HepG2 (cell line): ENCODE measurements around the gene ZNF684. TPM values are rescaled to one million over a fixed set of nuclear protein-coding genes. Genes with fewer than 3 reads are reported as not detected.

Source experiments
- ATRX ChIP-seq: sonication (generic); formaldehyde crosslinking; IDR thresholded peaks from 2 replicates; pipeline ENCODE4 v1.4.0; 2020; ENCODE audit warnings: missing genetic modification reagents, borderline replicate concordance
- CREM ChIP-seq, 2 experiments: sonication (generic) in 1 of 2; formaldehyde crosslinking in 1 of 2; IDR thresholded peaks; 2 replicates each; pipeline versions ENCODE4 v1.4.0 to v1.6.1; 2016 to 2020; ENCODE audit warnings: antibody characterized with exemption in 1 of 2, mild to moderate bottlenecking in 1 of 2, missing genetic modification reagents in 1 of 2
- CTCF ChIP-seq: sonication (generic); formaldehyde crosslinking; IDR thresholded peaks from 2 replicates; pipeline ENCODE4 v1.5.0; 2020; ENCODE audit warnings: mild to moderate bottlenecking, missing genetic modification reagents, moderate library complexity
- ELF3 ChIP-seq: IDR thresholded peaks from 2 replicates; pipeline ENCODE4 v1.6.1; 2016; ENCODE audit warnings: missing genetic modification reagents, missing compliant biosample characterization
- ESRRA ChIP-seq: sonication (generic); formaldehyde crosslinking; IDR thresholded peaks from 2 replicates; pipeline ENCODE4 v1.5.1; 2020; ENCODE audit warnings: mild to moderate bottlenecking, low read depth, missing genetic modification reagents
- ETV6 ChIP-seq: sonication (generic); formaldehyde crosslinking; conservative IDR thresholded peaks from 2 replicates; pipeline ENCODE4 v1.4.0; 2020; ENCODE audit warnings: missing genetic modification reagents
- GATAD1 ChIP-seq: IDR thresholded peaks from 2 replicates; pipeline ENCODE4 v1.6.1; 2016; ENCODE audit warnings: missing genetic modification reagents, missing compliant biosample characterization
- RERE ChIP-seq: IDR thresholded peaks from 2 replicates; pipeline ENCODE4 v1.6.1; 2016; ENCODE audit warnings: low read depth, missing genetic modification reagents, missing compliant biosample characterization
- TIGD3 ChIP-seq: sonication (generic); formaldehyde crosslinking; IDR thresholded peaks from 2 replicates; pipeline ENCODE4 v1.5.1; 2020; ENCODE audit warnings: mild to moderate bottlenecking, missing genetic modification reagents, borderline replicate concordance
- ZNF33A ChIP-seq: sonication (generic); formaldehyde crosslinking; IDR thresholded peaks from 2 replicates; pipeline ENCODE4 v1.5.1; 2020; ENCODE audit warnings: missing genetic modification reagents, mild to moderate bottlenecking, moderate library complexity, borderline replicate concordance
- ZNF446 ChIP-seq: sonication (generic); formaldehyde crosslinking; IDR thresholded peaks from 2 replicates; pipeline ENCODE4 v1.5.0; 2020; ENCODE audit warnings: mild to moderate bottlenecking, missing genetic modification reagents
- ZNF589 ChIP-seq: sonication (generic); formaldehyde crosslinking; conservative IDR thresholded peaks from 2 replicates; pipeline ENCODE4 v1.8.0; 2022; ENCODE audit warnings: mild to moderate bottlenecking, moderate library complexity, missing genetic modification reagents
- ZXDC ChIP-seq: sonication (generic); formaldehyde crosslinking; IDR thresholded peaks from 2 replicates; pipeline ENCODE4 v1.5.0; 2020; ENCODE audit warnings: mild to moderate bottlenecking, missing genetic modification reagents
- polyA plus RNA-seq, 8 experiments: library from polyadenylated mRNA; depleted of rRNA in 3 of 8; stranded (reverse) in 7 of 8; unstranded in 1 of 8; fragments of >200 nt; fragmentation: Illumina TruSeq in 4 of 8; extraction: Trizol in 4 of 8; gene quantifications; 2 replicates each; pipeline versions ENCODE4 v1.2.1 to v1.2.3, GENCODE V29; 2011 to 2016; ENCODE audit warnings: low read depth in 4 of 8, missing spikeins in 1 of 8, mixed read lengths in 1 of 8; ENCODE audit not compliant: insufficient read depth in 1 of 8
- total RNA-seq, 5 experiments: library from RNA; depleted of rRNA; stranded (reverse); fragments of >200 nt; fragmentation: Illumina TruSeq; extraction: Trizol; gene quantifications; 2 replicates each; pipeline ENCODE4 v1.2.3, GENCODE V29; 2016; ENCODE audit warnings: low read depth in 1 of 5

The ZNF684 gene
- total and polyA plus RNA-seq, 2 of the 13 experiments (the other 11 are each of a cell fraction or from before 2014, with no cell fraction given): 6.5 to 15.2 TPM

GRCh38 chr1:40531381-40532061 lies at the start of gene ZNF684 (continued):
- TF ChIP-seq RERE (CRISPR knock-in tag): no peak
- TF ChIP-seq ZNF446 (CRISPR knock-in tag): no peak
- no peak for TF ChIP-seq CTCF (CRISPR knock-in tag)
- no peak for TF ChIP-seq ETV6 (CRISPR knock-in tag)
- TF ChIP-seq ESRRA (CRISPR knock-in tag): peak; percentile 68
- TF ChIP-seq ATRX (CRISPR knock-in tag): no peak
- no peak for TF ChIP-seq ZNF33A (CRISPR knock-in tag)
- TF ChIP-seq GATAD1 (CRISPR knock-in tag): peak; percentile 85
- TF ChIP-seq ELF3 (CRISPR knock-in tag): peak; percentile 87
- no peak for TF ChIP-seq ZXDC (CRISPR knock-in tag)
- no peak for TF ChIP-seq TIGD3 (CRISPR knock-in tag)
- peak; percentile 96 for TF ChIP-seq CREM (IDR thresholded peaks at IDR 0.05)
- no peak for TF ChIP-seq CREM (CRISPR knock-in tag; IDR thresholded peaks at IDR 0.05)
- TF ChIP-seq ZNF589: no peak
